ENCODE results near the gene FAM149B1.

Gene FAM149B1

GRCh38 chr10:73126343-73126742 lies 41.6 kb upstream of the FAM149B1 start:
- Histone ChIP-seq H4K20me1 (ENCODE audit: insufficient read depth, low read length) (no peaks in the 10 kb centered on the region), H3K36me3 (ENCODE audit: insufficient read depth, low read length) (peaks cover 54% of the 10 kb centered on the region), H3K27ac (ENCODE audit: low read depth, low read length, poor library complexity, severe bottlenecking) (no peak overlapping the region), H3K79me2 (ENCODE audit: insufficient read depth, low read length) (no peaks in the 10 kb centered on the region), H3K4me2 (ENCODE audit: low read length) (no peak overlapping the region), H3K9me2 (ENCODE audit: low read depth, low read length) (no peaks in the 10 kb centered on the region), H3K4me3 (ENCODE audit: low read depth, low read length, poor library complexity, severe bottlenecking) (no peak overlapping the region), H3K9ac (ENCODE audit: low read length) (no peak overlapping the region), H2AFZ (ENCODE audit: low read length) (no peak overlapping the region), H3K27me3 (ENCODE audit: insufficient read depth, low read length) (no peaks in the 10 kb centered on the region), H3F3A (ENCODE audit: insufficient read depth, low read length) (no peaks in the 10 kb centered on the region), H3K4me1 (ENCODE audit: insufficient read depth, low read length, severe bottlenecking) (no peaks in the 10 kb centered on the region), H3K9me3 (ENCODE audit: low read length) (no peaks in the 10 kb centered on the region)
- no peak for TF ChIP-seq CTCF (IDR thresholded peaks at IDR 0.05; ENCODE audit: low read length)
- no peak for TF ChIP-seq EZH2 (IDR thresholded peaks at IDR 0.05; ENCODE audit: borderline replicate concordance, low read length)

GRCh38 chr10:73131301-73131700 lies 36.6 kb upstream of the FAM149B1 start:
- H3K9ac ChIP-seq (ENCODE audit: low read length): no peak overlapping the region
- no peaks in the 10 kb centered on the region for H3K27me3 ChIP-seq (ENCODE audit: insufficient read depth, low read length)
- H3K9me2 ChIP-seq (ENCODE audit: low read depth, low read length): no peaks in the 10 kb centered on the region
- no peak overlapping the region for H3K27ac ChIP-seq (ENCODE audit: low read depth, low read length, poor library complexity, severe bottlenecking)
- H3K4me3 ChIP-seq (ENCODE audit: low read depth, low read length, poor library complexity, severe bottlenecking): no peak overlapping the region
- H3K4me1 ChIP-seq (ENCODE audit: insufficient read depth, low read length, severe bottlenecking): no peaks in the 10 kb centered on the region
- H3K36me3 ChIP-seq (ENCODE audit: insufficient read depth, low read length): peaks cover 75% of the 10 kb centered on the region
- TF ChIP-seq EZH2 (IDR thresholded peaks at IDR 0.05; ENCODE audit: borderline replicate concordance, low read length): no peak
- no peak for TF ChIP-seq CTCF (IDR thresholded peaks at IDR 0.05; ENCODE audit: low read length)
- no peaks in the 10 kb centered on the region for H3F3A ChIP-seq (ENCODE audit: insufficient read depth, low read length)
- no peaks in the 10 kb centered on the region for H3K79me2 ChIP-seq (ENCODE audit: insufficient read depth, low read length)
- H2AFZ ChIP-seq (ENCODE audit: low read length): no peak overlapping the region
- H3K4me2 ChIP-seq (ENCODE audit: low read length): no peak overlapping the region
- no peaks in the 10 kb centered on the region for H3K9me3 ChIP-seq (ENCODE audit: low read length)
- H4K20me1 ChIP-seq (ENCODE audit: insufficient read depth, low read length): no peaks in the 10 kb centered on the region

GRCh38 chr10:73131913-73132686 lies 35.8 kb upstream of the FAM149B1 start:
- H3K4me3 ChIP-seq (ENCODE audit: low read depth, low read length, poor library complexity, severe bottlenecking): no peak overlapping the region
- no peaks in the 10 kb centered on the region for H3K4me1 ChIP-seq (ENCODE audit: insufficient read depth, low read length, severe bottlenecking)
- H3K79me2 ChIP-seq (ENCODE audit: insufficient read depth, low read length): no peaks in the 10 kb centered on the region
- H3K9me2 ChIP-seq (ENCODE audit: low read depth, low read length): no peaks in the 10 kb centered on the region
- no peak for TF ChIP-seq CTCF (IDR thresholded peaks at IDR 0.05; ENCODE audit: low read length)
- no peak for TF ChIP-seq EZH2 (IDR thresholded peaks at IDR 0.05; ENCODE audit: borderline replicate concordance, low read length)
- H3K27me3 ChIP-seq (ENCODE audit: insufficient read depth, low read length): no peaks in the 10 kb centered on the region
- no peaks in the 10 kb centered on the region for H3K9me3 ChIP-seq (ENCODE audit: low read length)
- no peak overlapping the region for H3K4me2 ChIP-seq (ENCODE audit: low read length)
- no peak overlapping the region for H3K9ac ChIP-seq (ENCODE audit: low read length)
- peaks cover 74% of the 10 kb centered on the region for H3K36me3 ChIP-seq (ENCODE audit: insufficient read depth, low read length)
- H2AFZ ChIP-seq (ENCODE audit: low read length): no peak overlapping the region
- H4K20me1 ChIP-seq (ENCODE audit: insufficient read depth, low read length): no peaks in the 10 kb centered on the region
- H3K27ac ChIP-seq (ENCODE audit: low read depth, low read length, poor library complexity, severe bottlenecking): no peak overlapping the region
- no peaks in the 10 kb centered on the region for H3F3A ChIP-seq (ENCODE audit: insufficient read depth, low read length)
